HCT116 (cell line): ENCODE measurements around the gene NAGPA.

ENCODE experiments used
- CBX3 ChIP-seq: IDR thresholded peaks from 2 replicates; pipeline ENCODE4 v1.6.1; 2012; ENCODE audit warnings: low read depth
- CEBPB ChIP-seq: IDR thresholded peaks from 2 replicates; pipeline ENCODE4 v1.6.1; 2012; ENCODE audit warnings: low read depth
- CTCF ChIP-seq, 3 experiments: fragments of 200-600 bp in 1 of 3; sonication (generic) in 1 of 3; IDR thresholded peaks in 2 of 3; conservative IDR thresholded peaks in 1 of 3; 2 replicates each; pipeline ENCODE4 v1.5.1; 2012 to 2017; ENCODE audit warnings: low read depth in 2 of 3, low read length in 2 of 3, antibody characterized with exemption in 1 of 3, borderline replicate concordance in 1 of 3, control low read depth in 1 of 3, mild to moderate bottlenecking in 1 of 3, mixed read lengths in 1 of 3, mixed run types in 1 of 3, moderate library complexity in 1 of 3; ENCODE audit not compliant: insufficient read depth in 1 of 3
- EZH2 ChIP-seq: fragments of 200-600 bp; sonication (generic); IDR thresholded peaks from 2 replicates; pipeline ENCODE4 v1.6.1; 2017; ENCODE audit warnings: antibody characterized with exemption, mixed run types
- FOSL1 ChIP-seq: IDR thresholded peaks from 2 replicates; pipeline ENCODE4 v1.6.1; 2012; ENCODE audit warnings: low read depth
- MAX ChIP-seq: IDR thresholded peaks from 2 replicates; pipeline ENCODE4 v1.6.1; 2012
- POLR2A ChIP-seq: IDR thresholded peaks from 2 replicates; pipeline ENCODE4 v1.7.0; 2011; ENCODE audit warnings: borderline replicate concordance; ENCODE audit not compliant: insufficient read depth, insufficient read length; ENCODE audit errors: extremely low read depth
- YY1 ChIP-seq: IDR thresholded peaks from 2 replicates; pipeline ENCODE4 v1.6.1; 2011; ENCODE audit warnings: low read length, low read depth, moderate library complexity, mild to moderate bottlenecking; ENCODE audit not compliant: insufficient replicate concordance; ENCODE audit errors: extremely low read depth

GRCh38 chr16:5059386-5060072, 25.8 kb upstream of the NAGPA start:
- TF ChIP-seq CTCF (IDR thresholded peaks at IDR 0.05 in 2 of 3, conservative IDR thresholded peaks at IDR 0.05 in 1 of 3; ENCODE audit: borderline replicate concordance in 1 of 3, insufficient read depth in 1 of 3, low read depth in 2 of 3, low read length in 2 of 3) (no peak), EZH2 (no peak), POLR2A (no peak), YY1 (no peak), CEBPB (no peak), CBX3 (no peak), FOSL1 (no peak), MAX (no peak)
